GM12872 (cell line): ENCODE results near the gene COG8.

ENCODE experiments used
- CTCF ChIP-seq: IDR thresholded peaks from 3 replicates; pipeline ENCODE4 v1.5.1; 2011; ENCODE audit warnings: low read depth, mild to moderate bottlenecking, low read length, moderate library complexity; ENCODE audit not compliant: insufficient read depth

Gene COG8

GRCh38 chr16:69364088-69364487, 24.7 kb upstream of the COG8 start:
- no peak for TF ChIP-seq CTCF

GRCh38 chr16:69363281-69363717, 23.9 kb upstream of the COG8 start:
- TF ChIP-seq CTCF: no peak

GRCh38 chr16:69351309-69352027, 12.1 kb upstream of the COG8 start, which contains the start of gene TMED6:
TSS of gene TMED6 (minus strand) at chr16:69351786. CDS start at chr16:69351753, 33 bp downstream.
- no peak for TF ChIP-seq CTCF

- TF ChIP-seq CTCF: no peak
These were observed 11.3 kb upstream of the COG8 start for GRCh38 chr16:69350536-69351133.

GRCh38 chr16:69349536-69349935, 10.2 kb upstream of the COG8 start:
- TF ChIP-seq CTCF: no peak

GRCh38 chr16:69348222-69348621, 8.9 kb upstream of the COG8 start:
- no peak for TF ChIP-seq CTCF

- no peak for TF ChIP-seq CTCF
These were observed 7.3 kb upstream of the COG8 start for GRCh38 chr16:69346683-69347082.
